ENCODE results near the gene EBF3. TPM values are rescaled to one million over a fixed set of nuclear protein-coding genes. Genes with fewer than 3 reads are reported as not detected.

The EBF3 gene
- total RNA-seq, 1 donor: 6.0 TPM

GRCh38 chr10:129959544-129960480 lies 4.3 kb downstream of the EBF3 start:
- no peak for TF ChIP-seq CTCF (IDR thresholded peaks at IDR 0.05; ENCODE audit: insufficient read depth, low read depth, low read length)
- no peak overlapping the region for H3K4me3 ChIP-seq (ENCODE audit: low read depth, low read length)
- no peak for DNase-seq (ENCODE audit: low read depth)

- DNase-seq (ENCODE audit: low read depth): no peak
- no peak overlapping the region for H3K4me3 ChIP-seq (ENCODE audit: low read depth, low read length)
- TF ChIP-seq CTCF (IDR thresholded peaks at IDR 0.05; ENCODE audit: insufficient read depth, low read depth, low read length): no peak
These were observed 5.2 kb downstream of the EBF3 start for GRCh38 chr10:129958629-129959543.

GRCh38 chr10:129958148-129958628 lies 5.9 kb downstream of the EBF3 start:
- no peak for DNase-seq (ENCODE audit: low read depth)
- no peak for TF ChIP-seq CTCF (IDR thresholded peaks at IDR 0.05; ENCODE audit: insufficient read depth, low read depth, low read length)
- no peak overlapping the region for H3K4me3 ChIP-seq (ENCODE audit: low read depth, low read length)

GRCh38 chr10:129956876-129957673 lies 7.0 kb downstream of the EBF3 start:
- TF ChIP-seq CTCF (IDR thresholded peaks at IDR 0.05; ENCODE audit: insufficient read depth, low read depth, low read length): no peak
- H3K4me3 ChIP-seq (ENCODE audit: low read depth, low read length): no peak overlapping the region
- no peak for DNase-seq (ENCODE audit: low read depth)

- no peak for TF ChIP-seq CTCF (IDR thresholded peaks at IDR 0.05; ENCODE audit: insufficient read depth, low read depth, low read length)
- H3K4me3 ChIP-seq (ENCODE audit: low read depth, low read length): no peak overlapping the region
- DNase-seq (ENCODE audit: low read depth): no peak
These were observed 7.8 kb downstream of the EBF3 start for GRCh38 chr10:129956286-129956670.
